HFFc6 (cell line): Measurements from ENCODE around the gene PIGV. TPM values are rescaled to one million over a fixed set of nuclear protein-coding genes. Genes with fewer than 3 reads are reported as not detected.
A peak's percentile ranks its signal among the peaks of the same experiment; 100 is the strongest.
"Not testable (repeated sequence)": the region's sequence is repeated elsewhere in the genome, so short reads cannot be mapped to it uniquely, and the experiment has no call there.

Experiments
- DNase-seq: peaks from one replicate; pipeline ENCODE4 v3.0.0-alpha.2; 2018
- H3K27ac Mint-ChIP-seq: 2 replicates; pipeline ENCODE4 v1.8.0; 2020; ENCODE audit warnings: mild to moderate bottlenecking, mixed read lengths
- H3K27me3 Mint-ChIP-seq: 2 replicates; pipeline ENCODE4 v1.8.0; 2021; ENCODE audit warnings: mild to moderate bottlenecking, moderate library complexity, mixed read lengths; ENCODE audit not compliant: insufficient read depth
- H3K36me3 Mint-ChIP-seq: 2 replicates; pipeline ENCODE4 v1.8.0; 2021; ENCODE audit warnings: low read depth, mixed read lengths
- H3K4me1 Mint-ChIP-seq: 2 replicates; pipeline ENCODE4 v1.8.0; 2020; ENCODE audit warnings: low read depth, mixed read lengths
- H3K4me3 Mint-ChIP-seq: 2 replicates; pipeline ENCODE4 v1.8.0; 2020; ENCODE audit warnings: mild to moderate bottlenecking, moderate library complexity, mixed read lengths
- H3K9me3 Mint-ChIP-seq: 2 replicates; pipeline ENCODE4 v1.8.0; 2020; ENCODE audit warnings: mild to moderate bottlenecking, mixed read lengths
- CTCF ChIP-seq: fragments of 200-600 bp; sonication (generic); IDR thresholded peaks from 2 replicates; pipeline ENCODE4 v1.5.0; 2021; ENCODE audit warnings: antibody characterized with exemption, mild to moderate bottlenecking
- total RNA-seq, 6 experiments: library from RNA; stranded (reverse); fragmentation: NEBNext Ultra II Directional; extraction: Animal tissue kit (Norgen Biotek cat#: 25700); gene quantifications; 2 replicates in 1 of 6; 3 replicates in 5 of 6; pipeline ENCODE4 v1.2.3, GENCODE V29; 2021

Gene PIGV
- total RNA-seq, 6 experiments from 2014 or later = 11.5 to 16.4 (median 13.6) TPM

DNA sequence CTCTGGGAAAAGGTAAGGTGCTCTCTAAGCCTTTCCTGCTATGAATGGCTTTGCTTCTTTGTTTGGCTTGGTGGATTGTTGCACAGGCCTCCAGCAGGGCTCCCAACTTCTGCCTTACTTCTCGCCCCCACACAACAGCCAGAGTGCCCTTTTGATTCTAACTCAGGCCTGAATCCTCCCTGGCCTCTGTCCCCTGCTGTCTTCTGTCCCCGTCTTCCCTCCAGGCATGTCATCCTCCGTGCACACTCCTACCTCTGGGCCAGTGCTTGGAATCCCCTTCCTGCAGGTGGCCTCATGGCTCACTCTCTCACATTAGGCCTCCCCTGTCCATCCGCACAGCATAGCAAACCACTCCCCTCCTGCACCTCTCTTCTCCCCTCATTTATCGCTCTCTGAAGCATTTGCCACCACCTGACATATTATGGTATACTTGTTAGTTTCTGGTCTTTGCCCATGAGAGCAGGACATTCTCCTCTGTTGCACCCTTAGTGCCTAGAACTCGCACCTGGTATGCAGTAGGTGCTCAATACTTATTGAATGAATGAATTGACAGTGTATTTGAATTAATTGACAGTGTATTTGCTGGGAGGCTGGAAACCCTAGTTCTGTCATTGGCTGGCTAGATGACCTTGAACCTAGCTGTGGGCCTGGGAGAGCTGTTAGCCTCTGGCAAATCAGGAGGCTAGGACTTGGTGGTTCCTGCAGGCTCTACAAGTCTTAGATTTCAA is 41.6 kb downstream of the PIGV start:
- peaks cover 1% of the 10 kb centered on the region; the same call in 1 of the 2 replicates for H3K27me3 Mint-ChIP-seq
- H3K4me1 Mint-ChIP-seq = peaks cover 37% of the 10 kb centered on the region
- H3K9me3 Mint-ChIP-seq = no peaks in the 10 kb centered on the region
- peaks cover 14% of the 10 kb centered on the region for H3K36me3 Mint-ChIP-seq
- H3K27ac Mint-ChIP-seq = no peak overlapping the region
- no peak for DNase-seq
- TF ChIP-seq CTCF = no peak
- H3K4me3 Mint-ChIP-seq = peak overlapping the region; percentile 23

GRCh38 chr1:26831059-26831458 is 43.3 kb downstream of the PIGV start:
- Mint-ChIP-seq H3K9me3 (no peaks in the 10 kb centered on the region), H3K4me1 (peaks cover 24% of the 10 kb centered on the region), H3K27me3 (peaks cover 1% of the 10 kb centered on the region; the same call in 1 of the 2 replicates), H3K36me3 (peaks cover 15% of the 10 kb centered on the region), H3K4me3 (no peak overlapping the region), H3K27ac (no peak overlapping the region)
- no peak for DNase-seq
- no peak for TF ChIP-seq CTCF

DNA sequence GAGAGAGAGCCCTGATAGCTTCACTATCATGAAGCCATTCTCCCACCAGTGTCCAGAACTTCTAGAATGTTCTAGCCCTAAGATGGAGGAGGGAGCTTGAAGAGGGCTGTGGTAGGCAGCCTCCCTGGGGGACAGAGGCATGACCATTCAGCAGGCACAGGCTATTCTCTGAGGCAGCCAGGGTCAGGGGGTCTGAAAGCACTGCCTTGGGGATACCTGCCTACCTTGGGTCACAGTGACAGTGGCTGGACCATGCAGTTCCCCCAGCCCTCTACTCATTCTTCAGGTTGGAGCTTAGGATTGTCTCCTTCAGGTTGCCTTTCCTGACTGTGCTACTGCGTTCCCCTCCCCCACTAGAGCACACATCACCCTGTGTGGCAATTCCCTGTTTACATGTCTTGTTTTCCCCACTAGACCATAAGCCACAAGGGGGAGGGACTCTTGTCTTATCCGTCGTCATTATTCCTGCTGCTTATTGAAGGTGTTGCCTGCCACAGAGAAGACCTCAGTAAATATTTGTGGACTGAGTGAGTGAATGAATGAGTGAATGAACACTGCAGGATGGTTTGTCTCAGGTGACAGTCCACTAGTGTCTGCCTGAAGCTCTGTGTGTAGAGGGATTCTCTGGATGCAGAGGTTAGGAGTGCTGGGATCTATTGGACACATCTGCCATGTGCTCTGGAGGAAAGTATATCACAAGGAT is 43.9 kb downstream of the PIGV start:
- Mint-ChIP-seq H3K4me3 (no peak overlapping the region), H3K36me3 (peaks cover 17% of the 10 kb centered on the region), H3K4me1 (peaks cover 24% of the 10 kb centered on the region), H3K27ac (no peak overlapping the region), H3K9me3 (no peaks in the 10 kb centered on the region), H3K27me3 (peaks cover 1% of the 10 kb centered on the region; the same call in 1 of the 2 replicates)
- no peak for TF ChIP-seq CTCF
- no peak for DNase-seq

DNA sequence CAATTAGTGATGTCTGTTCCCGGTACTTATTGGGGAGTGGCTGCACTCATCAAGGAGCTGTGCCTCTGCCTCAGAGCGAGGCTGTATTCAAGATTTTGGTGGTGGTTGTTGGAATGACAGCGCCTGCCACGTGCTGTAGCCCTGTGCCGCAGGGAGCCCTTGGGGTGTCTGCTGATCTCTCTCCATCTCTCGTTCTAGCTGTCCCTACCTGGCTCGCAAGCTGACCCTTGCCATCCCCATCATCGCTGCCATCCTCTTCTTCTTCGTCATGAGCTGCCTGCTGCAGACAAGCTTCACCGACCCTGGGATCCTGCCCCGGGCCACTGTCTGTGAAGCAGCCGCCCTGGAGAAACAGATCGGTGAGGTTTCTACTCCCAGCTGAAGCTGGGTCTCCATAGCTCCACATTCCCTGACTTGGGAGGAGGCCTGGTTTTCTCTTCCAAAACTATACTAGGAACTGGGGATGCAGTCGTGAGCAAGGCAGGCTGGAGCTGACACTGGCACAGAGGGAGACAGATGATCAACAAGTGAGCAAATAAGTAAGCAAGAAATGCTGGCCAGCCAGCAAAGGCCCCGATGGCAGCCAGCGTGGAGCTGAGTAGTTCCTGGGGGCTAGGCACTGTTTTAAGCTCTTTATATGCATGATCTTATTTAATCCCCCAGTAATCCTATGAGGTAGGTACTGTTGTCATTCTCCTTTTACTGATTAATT is 44.7 kb downstream of the PIGV start:
- H3K9me3 Mint-ChIP-seq = no peaks in the 10 kb centered on the region
- H3K27ac Mint-ChIP-seq = no peak overlapping the region
- peaks cover 23% of the 10 kb centered on the region for H3K4me1 Mint-ChIP-seq
- no peak for TF ChIP-seq CTCF
- H3K27me3 Mint-ChIP-seq = peaks cover 1% of the 10 kb centered on the region; the same call in 1 of the 2 replicates
- peaks cover 17% of the 10 kb centered on the region for H3K36me3 Mint-ChIP-seq
- no peak for DNase-seq
- no peak overlapping the region for H3K4me3 Mint-ChIP-seq

- H3K9me3 Mint-ChIP-seq = no peaks in the 10 kb centered on the region
- peaks cover 21% of the 10 kb centered on the region for H3K36me3 Mint-ChIP-seq
- peaks cover 1% of the 10 kb centered on the region; the same call in 1 of the 2 replicates for H3K27me3 Mint-ChIP-seq
- H3K4me3 Mint-ChIP-seq = no peak overlapping the region
- peaks cover 10% of the 10 kb centered on the region for H3K4me1 Mint-ChIP-seq
- no peak overlapping the region for H3K27ac Mint-ChIP-seq
- DNase-seq = no peak
- no peak for TF ChIP-seq CTCF
These were observed 46.0 kb downstream of the PIGV start for GRCh38 chr1:26833432-26834405.

- not testable (repeated sequence) for H3K4me3 Mint-ChIP-seq, H3K9me3 Mint-ChIP-seq, H3K27me3 Mint-ChIP-seq, H3K4me1 Mint-ChIP-seq, H3K27ac Mint-ChIP-seq, DNase-seq
- H3K36me3 Mint-ChIP-seq = peaks cover 14% of the 10 kb centered on the region
These were observed 49.9 kb downstream of the PIGV start for GRCh38 chr1:26837665-26838064.
